ENCODE results near the gene UGT2A2.

GRCh38 chr4:69610484-69610883, 29.0 kb downstream of the UGT2A2 start:
- TF ChIP-seq, protein P1, sequence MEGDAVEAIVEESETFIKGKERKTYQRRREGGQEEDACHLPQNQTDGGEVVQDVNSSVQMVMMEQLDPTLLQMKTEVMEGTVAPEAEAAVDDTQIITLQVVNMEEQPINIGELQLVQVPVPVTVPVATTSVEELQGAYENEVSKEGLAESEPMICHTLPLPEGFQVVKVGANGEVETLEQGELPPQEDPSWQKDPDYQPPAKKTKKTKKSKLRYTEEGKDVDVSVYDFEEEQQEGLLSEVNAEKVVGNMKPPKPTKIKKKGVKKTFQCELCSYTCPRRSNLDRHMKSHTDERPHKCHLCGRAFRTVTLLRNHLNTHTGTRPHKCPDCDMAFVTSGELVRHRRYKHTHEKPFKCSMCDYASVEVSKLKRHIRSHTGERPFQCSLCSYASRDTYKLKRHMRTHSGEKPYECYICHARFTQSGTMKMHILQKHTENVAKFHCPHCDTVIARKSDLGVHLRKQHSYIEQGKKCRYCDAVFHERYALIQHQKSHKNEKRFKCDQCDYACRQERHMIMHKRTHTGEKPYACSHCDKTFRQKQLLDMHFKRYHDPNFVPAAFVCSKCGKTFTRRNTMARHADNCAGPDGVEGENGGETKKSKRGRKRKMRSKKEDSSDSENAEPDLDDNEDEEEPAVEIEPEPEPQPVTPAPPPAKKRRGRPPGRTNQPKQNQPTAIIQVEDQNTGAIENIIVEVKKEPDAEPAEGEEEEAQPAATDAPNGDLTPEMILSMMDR (IDR thresholded peaks at IDR 0.05; ENCODE audit: borderline replicate concordance, extremely low read depth, low read length, poor library complexity, severe bottlenecking), result no peak
- no peak for TF ChIP-seq EZH2 (IDR thresholded peaks at IDR 0.05; ENCODE audit: borderline replicate concordance, low read depth, low read length, severe bottlenecking)

Data from DND-41 (cell line).